ENCODE measurements around the gene FABP3. TPM values are rescaled to one million over a fixed set of nuclear protein-coding genes. Genes with fewer than 3 reads are reported as not detected.

The FABP3 gene
- total and polyA plus RNA-seq, 2 donors (not counting 3 experiments of a cell fraction or from before 2014, with no cell fraction given) = 0.84 to 2.6 TPM

GRCh38 chr1:31373897-31374486, 1.1 kb upstream of the FABP3 start:
- dilution Hi-C loops (cut with MboI; ENCODE audit: extremely low pct_ligation_motif_present, low sequenced_read_pairs) (no loop called here), intact Hi-C loops (cut with micrococcal nuclease) (loop anchor here (1.0 kb wide), 1 partner anchor 48 kb away; no protein-coding TSS in a partner anchor)
- Histone ChIP-seq H3K4me3 (replicated peaks in 1 of 3; ENCODE audit: insufficient read depth in 1 of 3, low read depth in 1 of 3, low read length in 3 of 3) (no peak overlapping the region), H3K27me3 (ENCODE audit: control insufficient read depth in 2 of 2, insufficient read depth in 2 of 2, low read length in 2 of 2) (no peaks in the 10 kb centered on the region), H3K4me1 (ENCODE audit: control insufficient read depth, extremely low read depth, insufficient read depth, low read length) (peaks cover 6% of the 10 kb centered on the region), H2AFZ (ENCODE audit: low read depth, low read length) (peak overlapping the region; percentile 84), H3K27ac (ENCODE audit: insufficient read depth, low read depth, low read length) (no peak overlapping the region), H3K9me3 (replicated peaks; ENCODE audit: control insufficient read depth, insufficient read depth, low read length) (no peaks in the 10 kb centered on the region), H3K9ac (replicated peaks; ENCODE audit: extremely low read depth, insufficient read depth, low read length) (no peak overlapping the region), H3K79me2 (ENCODE audit: control insufficient read depth, insufficient read depth, low read length) (no peaks in the 10 kb centered on the region), H3K4me2 (ENCODE audit: insufficient read depth, low read length) (no peak overlapping the region), H3K36me3 (ENCODE audit: control insufficient read depth in 2 of 2, extremely low read depth in 1 of 2, insufficient read depth in 2 of 2, low read length in 2 of 2) (no peaks in the 10 kb centered on the region), H3K9me1 (replicated peaks; ENCODE audit: control insufficient read depth, extremely low read depth, insufficient read depth, low read length) (no peaks in the 10 kb centered on the region), H4K20me1 (replicated peaks; ENCODE audit: control insufficient read depth, extremely low read depth, insufficient read depth, low read length) (no peaks in the 10 kb centered on the region)
- FAIRE-seq (no peak), DNase-seq (ENCODE audit: low read depth, low spot score) (no peak)
- ChIA-PET CTCF (interaction anchor here (0.6 to 2.9 kb wide), 8 partner anchors 20 to 189 kb away, joined by 3 to 26 read pairs (median 4); no protein-coding TSS in a partner anchor), POLR2A (no interaction called here)
- BruUV-seq (replicated peaks) = no TSS peak
- TF ChIP-seq POLR2A (IDR thresholded peaks at IDR 0.05; ENCODE audit: low read depth, low read length) = no peak
- no peak for TF ChIP-seq EZH2 (IDR thresholded peaks at IDR 0.05; ENCODE audit: borderline replicate concordance, low read depth, low read length, severe bottlenecking)
- TF ChIP-seq, protein P1, sequence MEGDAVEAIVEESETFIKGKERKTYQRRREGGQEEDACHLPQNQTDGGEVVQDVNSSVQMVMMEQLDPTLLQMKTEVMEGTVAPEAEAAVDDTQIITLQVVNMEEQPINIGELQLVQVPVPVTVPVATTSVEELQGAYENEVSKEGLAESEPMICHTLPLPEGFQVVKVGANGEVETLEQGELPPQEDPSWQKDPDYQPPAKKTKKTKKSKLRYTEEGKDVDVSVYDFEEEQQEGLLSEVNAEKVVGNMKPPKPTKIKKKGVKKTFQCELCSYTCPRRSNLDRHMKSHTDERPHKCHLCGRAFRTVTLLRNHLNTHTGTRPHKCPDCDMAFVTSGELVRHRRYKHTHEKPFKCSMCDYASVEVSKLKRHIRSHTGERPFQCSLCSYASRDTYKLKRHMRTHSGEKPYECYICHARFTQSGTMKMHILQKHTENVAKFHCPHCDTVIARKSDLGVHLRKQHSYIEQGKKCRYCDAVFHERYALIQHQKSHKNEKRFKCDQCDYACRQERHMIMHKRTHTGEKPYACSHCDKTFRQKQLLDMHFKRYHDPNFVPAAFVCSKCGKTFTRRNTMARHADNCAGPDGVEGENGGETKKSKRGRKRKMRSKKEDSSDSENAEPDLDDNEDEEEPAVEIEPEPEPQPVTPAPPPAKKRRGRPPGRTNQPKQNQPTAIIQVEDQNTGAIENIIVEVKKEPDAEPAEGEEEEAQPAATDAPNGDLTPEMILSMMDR (IDR thresholded peaks at IDR 0.05; ENCODE audit: extremely low read depth in 1 of 2, insufficient read depth in 1 of 2, low read depth in 1 of 2, low read length in 2 of 2) = no peak

GRCh38 chr1:31372751-31373055, 173 bp downstream of the FABP3 start:
- Histone ChIP-seq H4K20me1 (replicated peaks; ENCODE audit: control insufficient read depth, extremely low read depth, insufficient read depth, low read length) (no peaks in the 10 kb centered on the region), H3K36me3 (ENCODE audit: control insufficient read depth in 2 of 2, extremely low read depth in 1 of 2, insufficient read depth in 2 of 2, low read length in 2 of 2) (no peaks in the 10 kb centered on the region), H3K27me3 (ENCODE audit: control insufficient read depth in 2 of 2, insufficient read depth in 2 of 2, low read length in 2 of 2) (no peaks in the 10 kb centered on the region), H3K27ac (ENCODE audit: insufficient read depth, low read depth, low read length) (no peak overlapping the region), H3K9me3 (replicated peaks; ENCODE audit: control insufficient read depth, insufficient read depth, low read length) (no peaks in the 10 kb centered on the region), H3K9me1 (replicated peaks; ENCODE audit: control insufficient read depth, extremely low read depth, insufficient read depth, low read length) (no peaks in the 10 kb centered on the region), H3K4me2 (ENCODE audit: insufficient read depth, low read length) (peak overlapping the region; percentile 85), H2AFZ (ENCODE audit: low read depth, low read length) (no peak overlapping the region), H3K4me1 (ENCODE audit: control insufficient read depth, extremely low read depth, insufficient read depth, low read length) (peaks cover 6% of the 10 kb centered on the region), H3K79me2 (ENCODE audit: control insufficient read depth, insufficient read depth, low read length) (no peaks in the 10 kb centered on the region), H3K9ac (replicated peaks; ENCODE audit: extremely low read depth, insufficient read depth, low read length) (no peak overlapping the region), H3K4me3 (replicated peaks in 1 of 3; ENCODE audit: insufficient read depth in 1 of 3, low read depth in 1 of 3, low read length in 3 of 3) (peak overlapping the region in 2 of 3 experiments; percentile 17 to 43)
- dilution Hi-C loops (cut with MboI; ENCODE audit: extremely low pct_ligation_motif_present, low sequenced_read_pairs) = no loop called here
- intact Hi-C loops (cut with micrococcal nuclease) = loop anchor here (1.0 kb wide), 1 partner anchor 50 kb away; no protein-coding TSS in a partner anchor
- ChIA-PET CTCF (interaction anchor here (1.3 to 2.9 kb wide), 4 partner anchors 10 to 187 kb away, joined by 4 to 26 read pairs (median 10); no protein-coding TSS in a partner anchor), POLR2A (interaction anchor here (0.6 kb wide), 1 partner anchor 629 kb away, joined by 8 read pairs; no protein-coding TSS in a partner anchor)
- no TSS peak for BruUV-seq (replicated peaks)
- TF ChIP-seq MAX (IDR thresholded peaks at IDR 0.05; ENCODE audit: insufficient read depth, insufficient read length) (no peak), EZH2 (IDR thresholded peaks at IDR 0.05; ENCODE audit: borderline replicate concordance, low read depth, low read length, severe bottlenecking) (no peak), POLR2A (IDR thresholded peaks at IDR 0.05; ENCODE audit: low read depth, low read length) (no peak), FOS (IDR thresholded peaks at IDR 0.05; ENCODE audit: borderline replicate concordance, insufficient read depth, low read length) (no peak), POLR2AphosphoS5 (IDR thresholded peaks at IDR 0.05; ENCODE audit: insufficient read depth, low read depth, low read length) (no peak), JUN (IDR thresholded peaks at IDR 0.05; ENCODE audit: borderline replicate concordance, insufficient read depth, insufficient read length, low read depth) (no peak), GATA2 (IDR thresholded peaks at IDR 0.05; ENCODE audit: insufficient read depth, insufficient read length, low read depth, low read length) (no peak), MYC (IDR thresholded peaks at IDR 0.05; ENCODE audit: low read depth, low read length) (no peak)
- TF ChIP-seq, protein P1 (IDR thresholded peaks at IDR 0.05; ENCODE audit: extremely low read depth in 1 of 2, insufficient read depth in 1 of 2, low read depth in 1 of 2, low read length in 2 of 2) = no peak
- DNase-seq (ENCODE audit: low read depth, low spot score) (no peak), FAIRE-seq (no peak)
